HG03139 (cell line): ENCODE results near the gene RELCH.
"Not testable (repeated sequence)": the region's sequence is repeated elsewhere in the genome, so short reads cannot be mapped to it uniquely, and the experiment has no call there.

Experiments used
- ATAC-seq: cut with Tn5 transposase; IDR thresholded peaks from one replicate; pipeline ENCODE4 v1.9.1; 2021; ENCODE audit not compliant: unreplicated experiment

Gene RELCH

GRCh38 chr18:62186774-62187542 lies at the start of gene RELCH, which contains the start of gene PIGN:
RELCH (plus strand) TSS chr18:62187255; CDS start chr18:62187506, 251 bp downstream.
PIGN (minus strand) TSS chr18:62187056; CDS start chr18:62161353, 25,703 bp downstream.
- ATAC-seq, result peak; percentile 92

GRCh38 chr18:62138461-62139235 lies 48.4 kb upstream of the RELCH start:
- ATAC-seq, result no peak

- ATAC-seq, result no peak
These were observed 46.8 kb upstream of the RELCH start for GRCh38 chr18:62140259-62140658.

GRCh38 chr18:62144338-62144737 lies 42.7 kb upstream of the RELCH start:
- ATAC-seq, result no peak

GRCh38 chr18:62151068-62151771 lies 35.8 kb upstream of the RELCH start:
- no peak for ATAC-seq

GRCh38 chr18:62152844-62153243 lies 34.2 kb upstream of the RELCH start:
- ATAC-seq, result peak; percentile 58

GRCh38 chr18:62157843-62158242 lies 29.2 kb upstream of the RELCH start:
- no peak for ATAC-seq

- ATAC-seq, result no peak
These were observed 22.7 kb upstream of the RELCH start for GRCh38 chr18:62164310-62164709.

GRCh38 chr18:62164855-62165487 lies 22.1 kb upstream of the RELCH start:
- no peak for ATAC-seq

GRCh38 chr18:62165583-62165982 lies 21.5 kb upstream of the RELCH start:
- no peak for ATAC-seq

- ATAC-seq, result not testable (repeated sequence)
These were observed 20.5 kb upstream of the RELCH start for GRCh38 chr18:62166524-62166923.

GRCh38 chr18:62170857-62171256 lies 16.2 kb upstream of the RELCH start:
- ATAC-seq, result no peak

- no peak for ATAC-seq
These were observed 14.8 kb upstream of the RELCH start for GRCh38 chr18:62172298-62172697.

- ATAC-seq, result no peak
These were observed 11.5 kb upstream of the RELCH start for GRCh38 chr18:62175521-62175920.

- ATAC-seq, result no peak
These were observed 9.8 kb upstream of the RELCH start for GRCh38 chr18:62177271-62177670.

- ATAC-seq, result no peak
These were observed 7.8 kb upstream of the RELCH start for GRCh38 chr18:62179213-62179612.

- ATAC-seq, result no peak
These were observed 4.8 kb upstream of the RELCH start for GRCh38 chr18:62182220-62182619.

GRCh38 chr18:62183578-62184195 lies 3.4 kb upstream of the RELCH start:
- ATAC-seq, result no peak

- ATAC-seq, result no peak
These were observed 619 bp upstream of the RELCH start for GRCh38 chr18:62186499-62186773.

GRCh38 chr18:62187543-62188510 lies 772 bp downstream of the RELCH start:
- ATAC-seq, result no peak
